Fibroblast of lung (primary cell): ENCODE data around the gene RABGAP1. TPM values are rescaled to one million over a fixed set of nuclear protein-coding genes. Genes with fewer than 3 reads are reported as not detected.

ENCODE experiments used
- DNase-seq, 2 donors: peaks; one replicate each; pipeline versions ENCODE4 v3.0.0 to v3.0.0-alpha.2; 2010; ENCODE audit warnings: low read depth in 2 of 2
- H2AFZ ChIP-seq: 2 replicates; pipeline ENCODE4 v1.5.1; 2012; ENCODE audit warnings: low read length, control low read depth, inconsistent platforms
- H3K27ac ChIP-seq: 2 replicates; pipeline ENCODE4 v1.5.1; 2011; ENCODE audit warnings: low read length, control low read depth; ENCODE audit not compliant: insufficient read depth
- H3K27me3 ChIP-seq: 2 replicates; pipeline ENCODE4 v1.5.1; 2011; ENCODE audit warnings: mild to moderate bottlenecking, low read length; ENCODE audit not compliant: control insufficient read depth, insufficient read depth
- H3K36me3 ChIP-seq: 2 replicates; pipeline ENCODE4 v1.5.1; 2011; ENCODE audit warnings: low read length; ENCODE audit not compliant: control insufficient read depth, insufficient read depth
- H3K4me1 ChIP-seq: 2 replicates; pipeline ENCODE4 v1.5.1; 2011; ENCODE audit warnings: low read length; ENCODE audit not compliant: control insufficient read depth, insufficient read depth; ENCODE audit errors: extremely low read depth
- H3K4me2 ChIP-seq: 2 replicates; pipeline ENCODE4 v1.5.1; 2011; ENCODE audit warnings: low read length, control low read depth; ENCODE audit not compliant: insufficient read depth; ENCODE audit errors: extremely low read depth
- H3K4me3 ChIP-seq, 4 experiments: fragments of 200-600 bp in 1 of 4; sonication (generic) in 1 of 4; replicated peaks in 1 of 4; 2 replicates each; pipeline ENCODE4 v1.5.1; 2011 to 2016; ENCODE audit warnings: low read length in 4 of 4, low read depth in 3 of 4, mild to moderate bottlenecking in 3 of 4, control low read depth in 2 of 4, inconsistent platforms in 1 of 4, mixed read lengths in 1 of 4; ENCODE audit not compliant: insufficient read depth in 1 of 4; ENCODE audit errors: control extremely low read depth in 1 of 4
- H3K79me2 ChIP-seq: 2 replicates; pipeline ENCODE4 v1.5.1; 2012; ENCODE audit warnings: mild to moderate bottlenecking, low read length, inconsistent platforms; ENCODE audit not compliant: control insufficient read depth, insufficient read depth
- H3K9ac ChIP-seq: 2 replicates; pipeline ENCODE4 v1.5.1; 2011; ENCODE audit warnings: mild to moderate bottlenecking, low read length, control low read depth; ENCODE audit not compliant: insufficient read depth
- H3K9me3 ChIP-seq: 2 replicates; pipeline ENCODE4 v1.5.1; 2012; ENCODE audit warnings: low read depth, low read length; ENCODE audit not compliant: control insufficient read depth, insufficient read depth
- H4K20me1 ChIP-seq: 2 replicates; pipeline ENCODE4 v1.5.1; 2011; ENCODE audit warnings: low read length; ENCODE audit not compliant: control insufficient read depth, insufficient read depth; ENCODE audit errors: extremely low read depth
- CTCF ChIP-seq, 2 donors: IDR thresholded peaks in 1 of 2; conservative IDR thresholded peaks in 1 of 2; 1 replicate in 1 of 2; 2 replicates in 1 of 2; pipeline ENCODE4 v1.5.1; 2011 to 2012; ENCODE audit warnings: low read length in 2 of 2, control low read depth in 1 of 2, inconsistent platforms in 1 of 2, low read depth in 1 of 2, mild to moderate bottlenecking in 1 of 2
- EZH2 ChIP-seq: IDR thresholded peaks from 2 replicates; pipeline ENCODE4 v1.5.1; 2012; ENCODE audit warnings: low read length, control low read depth, mild to moderate bottlenecking; ENCODE audit errors: missing control alignments
- polyA plus RNA-seq, 2 donors: library from polyadenylated mRNA; depleted of rRNA in 1 of 2; stranded (reverse) in 1 of 2; unstranded in 1 of 2; fragments of >200 nt; gene quantifications; 2 replicates each; pipeline ENCODE4 v1.2.1, GENCODE V29; 2011 to 2012; ENCODE audit warnings: missing spikeins in 1 of 2
- total RNA-seq: library from RNA; depleted of rRNA; stranded (reverse); fragments of >200 nt; gene quantifications from 2 replicates; pipeline ENCODE4 v1.2.1, GENCODE V29; 2014

RABGAP1 gene
- total and polyA plus RNA-seq, 2 donors (not counting 1 experiment from before 2014, with no cell fraction given): 47.6 to 58.6 TPM

DNA sequence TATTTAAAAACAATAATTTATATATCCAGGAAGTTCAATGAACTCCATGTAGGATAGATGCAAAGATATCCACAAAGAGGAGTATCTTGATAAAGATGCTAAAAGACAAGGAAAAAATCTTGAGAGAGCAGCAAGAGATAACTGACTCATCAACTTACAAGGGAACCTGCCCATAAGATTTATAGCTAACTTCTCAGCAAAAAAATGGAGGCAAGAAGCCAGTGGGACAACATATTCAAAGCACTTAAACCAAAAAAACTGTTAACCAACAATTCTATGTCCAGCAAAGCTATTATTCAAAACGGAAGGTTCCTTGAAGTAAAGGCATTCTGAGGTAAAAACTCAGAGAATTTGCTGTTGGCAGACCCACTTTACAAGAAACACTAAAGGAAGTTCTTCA lies 20.3 kb downstream of the RABGAP1 start:
- H3K9ac ChIP-seq: no peak overlapping the region
- H3K27ac ChIP-seq: no peak overlapping the region
- no peaks in the 10 kb centered on the region for H3K4me1 ChIP-seq
- no peaks in the 10 kb centered on the region for H3K9me3 ChIP-seq
- TF ChIP-seq CTCF (conservative IDR thresholded peaks at IDR 0.05 in 1 of 2, IDR thresholded peaks at IDR 0.05 in 1 of 2; ENCODE audit: low read depth in 1 of 2, low read length in 2 of 2): no peak
- H4K20me1 ChIP-seq: no peaks in the 10 kb centered on the region
- H2AFZ ChIP-seq: no peak overlapping the region
- no peak overlapping the region for H3K4me2 ChIP-seq
- H3K36me3 ChIP-seq: no peaks in the 10 kb centered on the region
- H3K79me2 ChIP-seq: peaks cover 3% of the 10 kb centered on the region
- H3K27me3 ChIP-seq: no peaks in the 10 kb centered on the region
- no peak for DNase-seq
- H3K4me3 ChIP-seq: no peak overlapping the region

- TF ChIP-seq EZH2: no peak
- no peak for TF ChIP-seq CTCF (conservative IDR thresholded peaks at IDR 0.05 in 1 of 2, IDR thresholded peaks at IDR 0.05 in 1 of 2; ENCODE audit: low read depth in 1 of 2, low read length in 2 of 2)
- no peak overlapping the region for H3K27ac ChIP-seq
- no peak overlapping the region for H3K4me3 ChIP-seq
- H2AFZ ChIP-seq: no peak overlapping the region
- DNase-seq: no peak
- no peaks in the 10 kb centered on the region for H3K36me3 ChIP-seq
- H3K79me2 ChIP-seq: peaks cover 2% of the 10 kb centered on the region
- H3K4me2 ChIP-seq: no peak overlapping the region
- no peak overlapping the region for H3K9ac ChIP-seq
- H3K9me3 ChIP-seq: no peaks in the 10 kb centered on the region
- no peaks in the 10 kb centered on the region for H4K20me1 ChIP-seq
- H3K27me3 ChIP-seq: no peaks in the 10 kb centered on the region
- no peaks in the 10 kb centered on the region for H3K4me1 ChIP-seq
Observed at GRCh38 chr9:122975196-122975595, 34.4 kb downstream of the RABGAP1 start.

GRCh38 chr9:122978601-122979000 lies 37.8 kb downstream of the RABGAP1 start:
- no peaks in the 10 kb centered on the region for H3K9me3 ChIP-seq
- H3K27ac ChIP-seq: no peak overlapping the region
- no peak overlapping the region for H3K4me2 ChIP-seq
- no peaks in the 10 kb centered on the region for H3K36me3 ChIP-seq
- TF ChIP-seq CTCF (conservative IDR thresholded peaks at IDR 0.05 in 1 of 2, IDR thresholded peaks at IDR 0.05 in 1 of 2; ENCODE audit: low read depth in 1 of 2, low read length in 2 of 2) (no peak), EZH2 (no peak)
- peaks cover 2% of the 10 kb centered on the region for H3K79me2 ChIP-seq
- no peaks in the 10 kb centered on the region for H4K20me1 ChIP-seq
- H3K4me3 ChIP-seq: no peak overlapping the region
- no peak overlapping the region for H2AFZ ChIP-seq
- H3K9ac ChIP-seq: no peak overlapping the region
- no peak for DNase-seq
- H3K4me1 ChIP-seq: no peaks in the 10 kb centered on the region
- no peaks in the 10 kb centered on the region for H3K27me3 ChIP-seq
